Measurements from ENCODE around the gene SLC12A8.

The SLC12A8 gene

DNA sequence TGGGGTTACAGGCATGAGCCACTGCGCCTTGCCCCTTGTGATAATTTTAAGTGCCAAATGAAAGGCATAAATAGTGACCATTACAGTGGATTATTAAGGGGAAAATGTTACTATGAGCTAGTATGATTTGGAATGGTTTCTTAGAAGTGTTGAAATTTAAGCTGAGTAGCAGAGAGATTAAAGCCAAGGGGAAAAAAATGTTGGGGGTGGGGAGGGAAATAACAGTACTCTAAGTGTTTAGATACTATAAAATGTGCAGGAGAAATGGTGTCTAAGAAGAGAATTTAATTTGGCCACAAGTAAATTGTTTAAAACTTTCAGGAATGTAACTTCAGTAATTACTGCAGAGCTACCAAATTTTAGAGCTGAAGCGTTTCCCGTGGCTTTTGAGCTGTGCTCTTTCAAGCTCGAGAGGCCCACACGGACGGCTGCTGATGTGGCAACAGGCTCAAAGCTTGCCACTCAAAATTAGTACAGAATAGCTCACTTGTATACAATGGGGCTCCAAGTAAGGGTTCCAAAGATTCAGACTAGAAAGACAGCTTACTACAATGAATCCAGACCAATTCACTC lies 23.9 kb upstream of the SLC12A8 start:
- Histone ChIP-seq H3K4me1 (ENCODE audit: insufficient read depth, low read length) (no peaks in the 10 kb centered on the region), H3K9me3 (ENCODE audit: insufficient read depth, low read depth, low read length) (no peaks in the 10 kb centered on the region), H3K9ac (ENCODE audit: low read depth, low read length) (no peak overlapping the region), H3K36me3 (ENCODE audit: insufficient read depth, low read depth, low read length) (peaks cover 20% of the 10 kb centered on the region), H3K27ac (ENCODE audit: low read length) (no peak overlapping the region), H3K27me3 (ENCODE audit: insufficient read depth, low read length) (no peaks in the 10 kb centered on the region), H3K4me3 (ENCODE audit: low read length) (no peak overlapping the region)

DNA sequence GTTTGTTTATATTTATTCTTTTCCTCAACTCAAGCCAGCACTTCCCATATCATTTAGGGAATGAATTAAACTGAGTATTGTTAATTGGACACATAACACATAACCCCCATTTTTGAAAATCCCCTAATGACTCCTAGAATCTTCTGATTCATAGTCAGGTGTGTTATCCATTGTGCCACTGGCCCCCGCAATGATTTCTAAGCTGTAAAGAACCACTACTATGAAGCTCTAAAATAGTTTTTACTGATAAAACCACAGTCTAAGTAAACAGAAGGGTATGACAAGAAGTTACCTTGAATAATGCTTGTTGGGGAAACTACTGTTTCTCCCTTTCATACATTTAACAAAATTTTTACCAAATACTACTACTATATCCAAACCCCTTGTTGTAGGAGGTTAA lies 22.3 kb upstream of the SLC12A8 start:
- no peak overlapping the region for H3K9ac ChIP-seq (ENCODE audit: low read depth, low read length)

DNA sequence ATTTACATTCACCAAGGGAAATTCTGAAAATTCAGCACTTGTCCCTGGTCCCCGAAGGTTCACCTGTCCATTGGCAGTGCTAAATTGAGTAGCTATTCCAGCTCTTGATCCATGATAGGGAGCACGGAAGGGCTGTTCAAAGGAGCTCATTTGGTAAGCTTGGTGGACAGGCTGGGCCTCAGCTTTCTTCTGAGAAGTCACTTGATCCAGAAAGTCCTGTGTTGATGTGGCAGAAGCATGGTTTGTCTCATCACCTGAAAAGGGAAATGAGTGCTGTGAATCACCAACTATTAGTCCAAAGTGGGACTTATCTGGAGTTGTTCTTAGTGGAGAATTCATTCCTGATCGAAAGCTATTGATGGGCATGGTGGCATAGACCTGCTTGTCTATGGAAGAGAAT lies 19.9 kb upstream of the SLC12A8 start:
- no peaks in the 10 kb centered on the region for H3K9me3 ChIP-seq (ENCODE audit: insufficient read depth, low read depth, low read length)
- no peaks in the 10 kb centered on the region for H3K27me3 ChIP-seq (ENCODE audit: insufficient read depth, low read length)
- H3K27ac ChIP-seq (ENCODE audit: low read length) = no peak overlapping the region
- H3K9ac ChIP-seq (ENCODE audit: low read depth, low read length) = no peak overlapping the region
- no peak overlapping the region for H3K4me3 ChIP-seq (ENCODE audit: low read length)
- peaks cover 4% of the 10 kb centered on the region; the same call in 1 of the 2 replicates for H3K4me1 ChIP-seq (ENCODE audit: insufficient read depth, low read length)
- H3K36me3 ChIP-seq (ENCODE audit: insufficient read depth, low read depth, low read length) = peaks cover 25% of the 10 kb centered on the region

More for the DNA sequence above, 22.3 kb upstream of the SLC12A8 start:
- H3K36me3 ChIP-seq (ENCODE audit: insufficient read depth, low read depth, low read length) = peaks cover 20% of the 10 kb centered on the region
- H3K4me3 ChIP-seq (ENCODE audit: low read length) = no peak overlapping the region
- no peaks in the 10 kb centered on the region for H3K9me3 ChIP-seq (ENCODE audit: insufficient read depth, low read depth, low read length)
- peaks cover 4% of the 10 kb centered on the region; the same call in 1 of the 2 replicates for H3K4me1 ChIP-seq (ENCODE audit: insufficient read depth, low read length)
- H3K27ac ChIP-seq (ENCODE audit: low read length) = no peak overlapping the region
- H3K27me3 ChIP-seq (ENCODE audit: insufficient read depth, low read length) = no peaks in the 10 kb centered on the region

DNA sequence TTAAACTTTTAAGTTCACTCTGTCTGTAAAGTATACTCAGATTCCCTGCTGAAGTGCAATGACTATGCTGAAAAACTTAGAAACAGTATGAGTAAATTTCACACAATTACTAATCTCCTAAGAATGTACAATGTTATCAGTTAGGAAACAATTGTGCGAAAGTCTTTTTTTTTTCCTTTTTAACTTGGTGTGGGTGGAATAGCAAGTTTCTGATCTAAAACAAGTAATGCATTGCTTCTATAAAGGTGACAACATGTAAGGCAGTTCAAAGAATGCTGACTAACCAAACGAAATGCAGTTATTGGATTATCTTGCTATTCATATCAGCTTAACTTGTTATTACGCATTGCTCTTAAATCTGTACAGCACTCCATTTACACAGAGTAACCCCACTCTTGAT lies 19.3 kb upstream of the SLC12A8 start:
- no peaks in the 10 kb centered on the region for H3K27me3 ChIP-seq (ENCODE audit: insufficient read depth, low read length)
- peaks cover 4% of the 10 kb centered on the region; the same call in 1 of the 2 replicates for H3K4me1 ChIP-seq (ENCODE audit: insufficient read depth, low read length)
- H3K36me3 ChIP-seq (ENCODE audit: insufficient read depth, low read depth, low read length) = peaks cover 25% of the 10 kb centered on the region
- no peak overlapping the region for H3K27ac ChIP-seq (ENCODE audit: low read length)
- no peak overlapping the region for H3K9ac ChIP-seq (ENCODE audit: low read depth, low read length)
- H3K9me3 ChIP-seq (ENCODE audit: insufficient read depth, low read depth, low read length) = no peaks in the 10 kb centered on the region
- H3K4me3 ChIP-seq (ENCODE audit: low read length) = no peak overlapping the region

DNA sequence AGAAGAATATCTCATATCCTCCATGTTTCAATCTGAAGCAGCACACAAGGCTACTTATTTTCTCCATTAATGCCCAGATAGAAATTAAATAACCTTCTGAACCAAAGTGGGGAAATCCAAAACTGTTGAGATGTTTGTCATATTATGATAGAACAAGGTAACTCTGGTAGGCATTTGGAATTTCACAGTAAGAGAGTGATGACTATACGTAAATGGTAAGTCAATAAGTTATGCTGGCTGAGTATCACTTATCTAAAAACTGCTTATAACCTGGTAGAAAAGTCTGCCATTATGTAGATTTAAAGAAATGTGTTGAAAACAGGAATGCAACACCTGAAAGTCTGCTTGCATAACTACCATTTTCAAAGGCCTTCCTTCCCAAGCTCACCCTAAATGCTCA lies 17.2 kb upstream of the SLC12A8 start:
- no peak overlapping the region for H3K4me3 ChIP-seq (ENCODE audit: low read length)
- no peak overlapping the region for H3K9ac ChIP-seq (ENCODE audit: low read depth, low read length)
- H3K27ac ChIP-seq (ENCODE audit: low read length) = no peak overlapping the region
- no peaks in the 10 kb centered on the region for H3K27me3 ChIP-seq (ENCODE audit: insufficient read depth, low read length)
- no peaks in the 10 kb centered on the region for H3K9me3 ChIP-seq (ENCODE audit: insufficient read depth, low read depth, low read length)
- peaks cover 4% of the 10 kb centered on the region; the same call in 1 of the 2 replicates for H3K4me1 ChIP-seq (ENCODE audit: insufficient read depth, low read length)
- H3K36me3 ChIP-seq (ENCODE audit: insufficient read depth, low read depth, low read length) = peaks cover 25% of the 10 kb centered on the region

DNA sequence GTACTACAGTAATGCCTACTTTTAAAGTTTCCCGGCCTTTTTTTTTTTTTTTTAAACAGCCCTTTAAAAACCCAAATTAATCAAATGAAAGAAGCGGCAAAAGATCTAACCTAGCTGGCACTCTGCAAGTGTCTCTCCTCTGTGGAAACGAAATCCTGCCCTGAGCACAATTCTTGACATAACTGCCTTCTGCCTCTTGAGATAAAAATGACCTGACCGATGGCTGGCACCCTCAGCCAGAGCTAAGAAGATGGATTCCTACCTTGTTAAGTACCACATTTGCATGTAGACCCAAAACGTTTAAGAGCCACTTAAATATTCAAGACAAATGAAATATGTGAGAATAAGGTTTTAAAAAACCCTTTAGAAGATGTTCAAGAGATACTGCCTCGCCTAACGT lies 16.6 kb upstream of the SLC12A8 start:
- no peak overlapping the region for H3K4me3 ChIP-seq (ENCODE audit: low read length)
- H3K4me1 ChIP-seq (ENCODE audit: insufficient read depth, low read length) = peaks cover 6% of the 10 kb centered on the region
- H3K36me3 ChIP-seq (ENCODE audit: insufficient read depth, low read depth, low read length) = peaks cover 25% of the 10 kb centered on the region

DNA sequence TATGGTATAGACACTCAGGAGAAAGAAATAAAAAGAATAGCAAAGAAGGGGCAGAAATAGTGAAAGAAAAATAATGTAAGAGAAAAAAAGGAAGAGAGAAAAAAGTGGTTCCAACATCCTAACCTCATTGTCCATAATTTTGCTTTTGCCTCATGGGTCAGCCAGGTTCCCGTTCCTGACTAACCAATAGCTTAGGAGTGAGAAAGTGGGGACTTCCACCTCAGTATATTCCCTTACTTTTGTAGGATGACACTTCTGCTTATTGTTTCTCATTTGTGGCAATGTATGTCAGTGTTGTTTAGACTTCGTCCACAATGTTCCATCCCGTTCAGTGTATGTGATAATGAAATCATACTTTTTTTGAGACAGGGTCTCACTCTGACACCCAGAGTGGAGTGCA lies 9.3 kb upstream of the SLC12A8 start:
- H3K36me3 ChIP-seq (ENCODE audit: insufficient read depth, low read depth, low read length) = no peaks in the 10 kb centered on the region
- H3K27ac ChIP-seq (ENCODE audit: low read length) = no peak overlapping the region
- peaks cover 5% of the 10 kb centered on the region for H3K4me1 ChIP-seq (ENCODE audit: insufficient read depth, low read length)
- no peaks in the 10 kb centered on the region for H3K27me3 ChIP-seq (ENCODE audit: insufficient read depth, low read length)
- no peak overlapping the region for H3K4me3 ChIP-seq (ENCODE audit: low read length)
- H3K9me3 ChIP-seq (ENCODE audit: insufficient read depth, low read depth, low read length) = no peaks in the 10 kb centered on the region
- H3K9ac ChIP-seq (ENCODE audit: low read depth, low read length) = no peak overlapping the region

More for the DNA sequence above, 16.6 kb upstream of the SLC12A8 start:
- no peaks in the 10 kb centered on the region for H3K27me3 ChIP-seq (ENCODE audit: insufficient read depth, low read length)
- no peaks in the 10 kb centered on the region for H3K9me3 ChIP-seq (ENCODE audit: insufficient read depth, low read depth, low read length)
- H3K9ac ChIP-seq (ENCODE audit: low read depth, low read length) = no peak overlapping the region
- H3K27ac ChIP-seq (ENCODE audit: low read length) = no peak overlapping the region

DNA sequence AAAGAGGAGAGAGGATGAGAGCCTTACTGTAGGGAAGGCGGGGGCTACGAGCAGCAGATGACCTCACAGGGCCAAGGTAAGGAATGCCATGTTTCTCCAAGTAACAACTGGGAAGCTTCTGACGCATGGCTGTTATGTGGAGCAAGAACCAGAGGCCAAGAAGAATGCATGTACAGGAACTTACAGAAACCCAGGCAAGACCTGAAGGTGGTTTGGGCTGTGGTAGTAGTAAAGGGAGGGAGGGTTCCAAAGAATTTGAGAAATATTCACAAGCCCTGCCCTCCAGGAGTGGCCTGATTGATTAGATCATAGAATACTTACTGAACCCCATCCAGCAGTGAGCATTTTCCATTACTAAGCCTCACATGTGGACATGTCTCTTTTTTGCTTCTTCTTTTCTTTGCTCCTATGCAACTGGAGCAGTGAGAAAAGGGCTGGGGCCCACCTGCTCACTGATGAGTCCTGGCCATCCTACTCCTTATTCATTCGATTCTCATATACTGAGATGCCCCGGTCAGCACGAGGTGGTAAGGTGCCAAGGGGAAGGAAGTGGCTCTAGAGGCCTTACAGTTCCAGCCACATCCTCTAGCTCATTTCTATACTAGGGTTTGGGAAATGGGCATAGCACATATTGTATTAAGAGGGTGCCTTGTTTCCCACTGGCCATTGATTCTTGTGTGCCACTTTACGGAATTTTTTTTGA lies 8.3 kb upstream of the SLC12A8 start:
- Histone ChIP-seq H3K27me3 (ENCODE audit: insufficient read depth, low read length) (no peaks in the 10 kb centered on the region), H3K9me3 (ENCODE audit: insufficient read depth, low read depth, low read length) (no peaks in the 10 kb centered on the region), H3K9ac (ENCODE audit: low read depth, low read length) (no peak overlapping the region), H3K4me3 (ENCODE audit: low read length) (no peak overlapping the region), H3K27ac (ENCODE audit: low read length) (no peak overlapping the region), H3K4me1 (ENCODE audit: insufficient read depth, low read length) (peaks cover 5% of the 10 kb centered on the region), H3K36me3 (ENCODE audit: insufficient read depth, low read depth, low read length) (no peaks in the 10 kb centered on the region)

DNA sequence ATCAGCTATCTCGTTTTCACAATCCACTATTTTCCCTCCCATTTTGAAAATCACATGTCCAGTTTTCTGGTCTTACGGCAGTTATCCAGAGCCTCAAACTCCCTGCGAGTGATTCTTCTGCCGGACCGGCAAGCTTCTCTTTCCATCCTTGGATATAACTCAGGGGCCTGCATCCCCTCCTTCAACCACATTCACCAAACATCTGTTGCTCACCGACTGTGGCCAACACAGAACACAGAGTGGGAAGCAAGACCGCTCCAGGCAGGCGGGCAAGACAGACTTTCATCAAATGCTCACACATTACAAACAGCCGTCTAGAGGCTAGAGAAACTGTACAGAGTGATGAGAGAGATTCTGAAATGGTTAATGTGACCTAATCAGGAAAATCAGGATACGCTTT lies 7.6 kb upstream of the SLC12A8 start:
- Histone ChIP-seq H3K27me3 (ENCODE audit: insufficient read depth, low read length) (no peaks in the 10 kb centered on the region), H3K27ac (ENCODE audit: low read length) (no peak overlapping the region), H3K4me3 (ENCODE audit: low read length) (no peak overlapping the region), H3K4me1 (ENCODE audit: insufficient read depth, low read length) (peaks cover 5% of the 10 kb centered on the region), H3K9me3 (ENCODE audit: insufficient read depth, low read depth, low read length) (no peaks in the 10 kb centered on the region), H3K36me3 (ENCODE audit: insufficient read depth, low read depth, low read length) (no peaks in the 10 kb centered on the region), H3K9ac (ENCODE audit: low read depth, low read length) (no peak overlapping the region)

DNA sequence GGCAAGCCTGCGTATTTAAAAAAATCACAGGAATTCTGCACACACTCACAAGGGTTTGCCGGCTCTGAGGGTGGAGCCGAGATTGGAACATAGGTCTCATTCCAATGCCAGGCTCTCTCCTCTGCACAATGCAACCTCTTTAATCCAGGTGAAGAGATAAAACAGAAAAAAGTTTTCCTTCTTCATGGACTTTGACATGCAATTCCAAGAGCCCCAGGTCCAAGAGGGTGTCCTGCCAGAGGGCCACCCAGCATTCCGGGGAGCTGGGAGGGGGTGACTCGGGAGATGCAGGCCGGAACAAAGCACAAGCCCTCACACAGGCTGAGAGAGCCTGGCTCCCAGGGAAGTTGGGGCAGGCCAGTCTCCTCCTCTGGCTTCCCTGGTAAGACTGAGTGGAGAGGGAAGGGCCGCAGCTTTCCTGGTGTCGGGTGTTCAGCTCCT lies 6.7 kb upstream of the SLC12A8 start:
- no peak overlapping the region for H3K4me3 ChIP-seq (ENCODE audit: low read length)
- H3K9ac ChIP-seq (ENCODE audit: low read depth, low read length) = no peak overlapping the region
- no peak overlapping the region for H3K27ac ChIP-seq (ENCODE audit: low read length)
- H3K4me1 ChIP-seq (ENCODE audit: insufficient read depth, low read length) = peaks cover 4% of the 10 kb centered on the region
- no peaks in the 10 kb centered on the region for H3K9me3 ChIP-seq (ENCODE audit: insufficient read depth, low read depth, low read length)
- no peaks in the 10 kb centered on the region for H3K27me3 ChIP-seq (ENCODE audit: insufficient read depth, low read length)
- H3K36me3 ChIP-seq (ENCODE audit: insufficient read depth, low read depth, low read length) = no peaks in the 10 kb centered on the region

DNA sequence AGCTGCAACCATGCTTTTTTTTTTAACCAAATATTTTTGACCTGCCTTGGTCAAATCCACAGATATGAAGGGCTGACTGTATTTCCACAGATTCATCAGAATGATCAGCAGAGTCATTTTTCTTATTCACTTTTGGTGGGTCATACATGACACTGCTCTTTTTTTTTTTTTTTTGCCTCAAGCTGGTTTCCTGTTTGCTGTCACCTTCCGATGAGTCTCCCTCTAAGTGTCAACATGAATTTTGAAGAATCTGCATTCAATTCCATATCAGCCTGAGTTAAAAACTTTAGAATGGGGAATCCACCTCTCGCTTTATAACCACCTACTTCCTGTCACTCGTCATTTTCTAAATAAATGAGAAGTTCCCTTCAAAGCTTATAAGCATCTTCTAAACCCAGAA lies 2.2 kb upstream of the SLC12A8 start:
- no peak overlapping the region for H3K4me3 ChIP-seq (ENCODE audit: low read length)
- peaks cover 28% of the 10 kb centered on the region for H3K27me3 ChIP-seq (ENCODE audit: insufficient read depth, low read length)
- no peak overlapping the region for H3K9ac ChIP-seq (ENCODE audit: low read depth, low read length)
- H3K9me3 ChIP-seq (ENCODE audit: insufficient read depth, low read depth, low read length) = no peaks in the 10 kb centered on the region
- no peak overlapping the region for H3K27ac ChIP-seq (ENCODE audit: low read length)
- H3K4me1 ChIP-seq (ENCODE audit: insufficient read depth, low read length) = peaks cover 16% of the 10 kb centered on the region
- H3K36me3 ChIP-seq (ENCODE audit: insufficient read depth, low read depth, low read length) = no peaks in the 10 kb centered on the region

DNA sequence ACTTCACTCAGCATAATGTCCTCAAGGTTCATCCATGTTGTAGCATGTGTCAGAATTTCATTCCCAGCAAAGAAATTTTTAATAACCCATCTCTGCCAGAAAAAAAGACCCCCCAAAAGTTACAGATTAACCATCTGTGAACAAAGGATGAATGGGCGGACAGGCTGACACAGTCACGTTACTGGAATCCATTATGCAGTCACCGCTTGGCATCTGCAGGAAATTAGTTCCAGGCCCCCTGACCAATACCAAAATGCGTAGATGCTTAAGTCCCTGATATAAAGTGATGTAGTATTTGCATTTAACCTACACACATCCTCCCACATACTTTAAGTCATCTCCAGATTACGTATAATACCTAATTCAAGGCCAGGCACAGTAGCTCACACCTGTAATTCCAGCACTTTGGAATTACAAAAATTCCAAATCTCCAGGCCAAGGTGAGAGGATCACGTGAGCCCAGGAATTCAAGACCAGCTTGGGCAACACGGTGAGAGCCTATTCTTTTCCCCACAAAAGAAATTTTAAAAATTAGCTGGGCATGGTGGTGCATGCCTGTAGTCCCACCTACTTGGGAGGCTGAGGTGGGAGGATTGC lies 1.5 kb upstream of the SLC12A8 start:
- Histone ChIP-seq H3K27me3 (ENCODE audit: insufficient read depth, low read length) (peaks cover 28% of the 10 kb centered on the region), H3K27ac (ENCODE audit: low read length) (no peak overlapping the region), H3K4me1 (ENCODE audit: insufficient read depth, low read length) (peaks cover 16% of the 10 kb centered on the region), H3K36me3 (ENCODE audit: insufficient read depth, low read depth, low read length) (no peaks in the 10 kb centered on the region), H3K9ac (ENCODE audit: low read depth, low read length) (no peak overlapping the region), H3K9me3 (ENCODE audit: insufficient read depth, low read depth, low read length) (no peaks in the 10 kb centered on the region), H3K4me3 (ENCODE audit: low read length) (no peak overlapping the region)

All from iPS-20b (cell line).